GM10847 (cell line): ENCODE data around the gene CKAP4.

ENCODE experiments used
- POLR2A ChIP-seq: IDR thresholded peaks from 2 replicates; pipeline ENCODE4 v1.6.1; 2011; ENCODE audit not compliant: insufficient read length; ENCODE audit errors: extremely low read depth

The CKAP4 gene

DNA sequence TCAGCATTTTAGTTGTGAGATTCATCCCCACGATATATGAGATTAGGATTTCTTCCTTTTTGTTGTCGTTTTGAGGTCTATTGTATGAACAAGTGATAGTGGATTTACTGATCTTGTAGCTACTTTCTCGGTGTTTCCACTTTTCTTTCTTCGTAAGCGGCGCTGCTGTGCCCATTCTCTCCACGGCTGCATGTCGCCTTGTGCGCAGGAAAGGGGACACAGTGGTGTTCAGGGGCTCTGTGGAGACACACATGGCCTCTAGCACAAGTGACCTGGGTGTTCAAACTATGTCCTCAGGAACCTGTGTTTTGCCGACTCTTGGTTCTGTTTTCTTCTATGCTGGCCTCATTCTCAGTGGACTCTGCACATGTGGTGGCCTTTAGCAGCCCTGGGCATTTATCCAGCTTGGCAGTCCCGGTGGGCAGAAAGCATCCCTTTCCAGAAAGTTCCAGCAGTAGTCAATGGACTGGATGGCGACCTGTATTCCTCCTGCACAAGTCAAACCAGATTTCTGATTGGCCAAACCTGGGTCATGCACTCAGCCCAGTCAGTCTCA is 18.7 kb downstream of the CKAP4 start:
- no peak for TF ChIP-seq POLR2A

DNA sequence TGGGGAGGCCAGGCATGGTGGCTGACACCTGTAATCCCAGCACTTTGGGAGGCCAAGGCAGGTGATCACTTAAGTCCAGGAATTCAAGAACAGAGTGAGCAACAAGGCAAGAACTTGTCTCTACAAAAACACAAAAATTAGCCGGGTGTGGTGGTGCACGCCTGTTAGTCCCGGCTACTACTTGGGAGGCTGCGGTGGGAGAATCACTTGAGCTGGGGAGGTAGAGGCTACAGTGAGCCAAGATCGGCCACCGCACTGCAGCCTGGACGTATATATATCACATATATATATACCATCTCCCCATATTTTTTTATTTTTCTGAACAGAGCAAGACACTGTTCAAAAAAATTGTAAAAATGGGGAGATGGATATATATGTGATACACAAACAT is 19.5 kb downstream of the CKAP4 start:
- TF ChIP-seq POLR2A = no peak

DNA sequence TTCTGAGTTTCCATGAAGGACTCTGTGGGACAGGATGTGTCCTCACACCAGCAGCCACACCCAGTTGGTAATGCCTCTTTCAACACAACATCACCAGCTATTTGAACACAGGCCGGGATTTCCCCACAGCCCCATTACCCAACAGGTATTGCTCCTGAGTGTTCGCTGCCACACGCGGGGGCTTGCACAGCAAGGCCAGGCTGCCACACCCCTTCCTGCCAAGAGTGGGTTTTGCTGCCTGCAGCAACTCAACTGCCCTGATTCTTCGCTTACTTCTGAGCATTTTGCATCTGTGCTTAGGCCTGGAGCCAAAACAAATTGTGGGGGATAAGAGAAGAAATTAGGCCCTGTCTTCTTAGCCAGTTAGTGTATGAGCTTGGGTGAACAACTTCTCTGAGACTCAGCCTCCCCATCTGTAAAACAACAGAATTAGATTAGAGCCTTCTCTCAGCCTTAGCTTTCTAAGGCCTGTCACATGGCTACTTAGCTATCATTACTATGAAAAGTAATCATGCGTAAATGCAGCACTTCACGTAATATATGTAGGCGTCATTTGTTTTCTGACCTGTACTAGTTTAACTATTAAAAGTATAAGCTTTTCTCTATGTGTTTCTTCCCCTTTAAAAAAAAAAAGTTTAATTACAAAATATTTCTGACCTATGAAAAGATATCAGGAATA is 20.0 kb downstream of the CKAP4 start:
- no peak for TF ChIP-seq POLR2A

DNA sequence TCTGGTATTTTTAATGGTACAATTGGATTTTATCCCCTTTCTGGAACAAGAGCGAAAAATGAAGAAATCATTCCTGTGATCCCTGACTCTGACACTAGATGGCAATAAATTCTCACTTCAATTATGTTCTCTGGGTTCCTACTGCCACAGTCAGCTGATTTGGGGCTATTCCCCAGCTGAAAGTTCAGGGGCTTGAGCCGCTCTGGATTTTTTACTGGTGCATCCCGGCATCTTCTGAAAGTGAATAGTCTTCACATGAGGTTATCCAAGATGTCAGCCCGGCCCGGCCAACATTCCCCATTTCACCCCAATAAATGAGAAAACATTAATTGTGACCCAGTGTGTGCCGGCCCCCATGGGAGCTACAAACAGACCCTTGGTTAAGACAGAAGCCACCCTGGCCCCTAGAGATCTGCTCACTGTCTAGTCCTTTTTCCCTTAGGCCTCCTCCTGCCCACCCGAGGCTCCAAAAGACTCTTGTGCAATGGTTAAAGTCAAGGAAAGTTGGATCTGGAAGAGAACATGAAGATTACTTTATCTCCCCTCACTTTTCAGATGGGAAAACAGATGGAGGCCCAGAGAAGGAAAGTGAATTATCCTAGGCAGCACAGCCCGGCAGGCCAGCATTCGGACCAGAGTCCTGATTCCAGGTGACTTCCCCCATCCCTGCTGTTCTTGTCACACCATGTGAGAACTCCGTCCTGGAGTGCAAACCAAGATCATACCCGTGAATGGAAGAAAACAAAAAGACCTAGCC is 20.8 kb downstream of the CKAP4 start:
- TF ChIP-seq POLR2A = no peak

DNA sequence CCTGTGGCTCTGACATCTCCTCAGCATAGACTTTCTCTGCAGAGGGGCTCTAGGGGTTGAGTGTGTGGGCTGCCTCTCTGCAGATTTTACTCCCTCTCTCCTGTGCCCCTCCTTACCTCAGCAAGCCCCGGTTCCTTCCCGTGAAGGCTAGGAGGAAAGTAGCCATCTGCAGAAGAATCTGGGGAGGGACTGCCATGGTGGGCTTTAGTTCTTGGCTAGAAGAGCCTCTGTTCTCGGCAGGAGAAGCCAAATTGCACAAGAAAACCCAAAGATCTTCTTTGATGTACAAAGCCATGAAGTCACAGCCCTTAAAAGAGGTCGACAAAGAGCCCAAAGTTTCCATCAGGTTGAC is 23.5 kb downstream of the CKAP4 start:
- no peak for TF ChIP-seq POLR2A

DNA sequence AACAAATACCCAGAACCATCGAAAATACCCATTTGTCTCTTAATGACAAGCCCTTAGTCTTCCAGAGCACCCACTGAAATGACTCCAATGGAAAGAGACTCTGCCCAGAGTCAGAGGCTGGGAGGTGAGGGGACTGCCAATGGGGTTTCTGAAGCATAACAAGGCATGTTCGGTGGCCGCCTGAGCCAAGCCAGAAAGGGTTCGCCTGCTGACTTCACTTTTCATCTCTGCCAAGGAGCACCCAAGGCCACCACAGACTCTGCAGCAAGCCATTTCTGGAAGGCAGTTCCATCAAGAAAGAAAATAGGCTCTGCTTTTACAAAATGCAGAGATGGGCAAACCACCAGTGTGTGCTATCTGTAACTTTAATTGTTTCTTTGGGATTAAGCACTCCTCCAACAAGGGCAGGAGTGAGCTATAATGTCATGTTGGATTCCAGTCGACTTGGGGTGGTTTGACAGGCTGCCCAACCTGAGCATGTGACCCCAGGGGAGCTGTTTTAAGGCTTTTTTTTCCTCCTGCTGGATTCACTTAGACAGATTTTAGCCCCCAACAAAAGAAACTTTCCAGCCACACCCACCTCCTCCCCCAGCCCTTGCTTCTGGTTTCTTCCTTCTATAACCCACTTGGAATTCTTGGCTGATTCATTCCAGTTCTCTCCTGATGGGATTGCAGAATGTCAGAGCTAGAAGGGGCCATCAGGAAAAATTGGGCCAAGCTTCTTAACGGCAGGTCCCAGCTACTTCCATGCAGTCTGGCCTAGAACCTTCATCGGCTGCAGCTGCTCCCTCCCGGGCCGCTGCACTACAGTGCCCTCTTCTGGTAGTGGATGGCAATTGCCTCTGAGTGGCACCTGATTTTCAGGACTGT is 24.1 kb downstream of the CKAP4 start:
- TF ChIP-seq POLR2A = no peak

DNA sequence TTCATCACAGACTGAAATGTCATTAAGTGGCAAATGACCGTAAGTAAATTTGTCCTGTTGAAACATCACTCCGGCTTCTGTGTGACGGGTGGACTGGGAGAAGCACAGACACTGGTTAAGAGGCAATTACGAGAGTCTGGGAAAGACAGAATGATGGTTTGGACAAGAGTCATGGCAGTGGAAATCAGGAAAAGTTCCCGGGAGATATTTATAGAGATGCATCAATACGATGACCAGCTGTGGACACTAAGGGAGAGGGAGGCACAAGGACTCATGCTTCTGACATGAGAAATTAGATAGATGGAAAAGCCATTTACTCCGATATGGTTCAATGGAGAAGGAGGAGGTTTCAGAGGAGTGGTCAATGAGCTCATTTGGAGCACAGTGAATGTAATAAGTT is 27.3 kb downstream of the CKAP4 start:
- no peak for TF ChIP-seq POLR2A

DNA sequence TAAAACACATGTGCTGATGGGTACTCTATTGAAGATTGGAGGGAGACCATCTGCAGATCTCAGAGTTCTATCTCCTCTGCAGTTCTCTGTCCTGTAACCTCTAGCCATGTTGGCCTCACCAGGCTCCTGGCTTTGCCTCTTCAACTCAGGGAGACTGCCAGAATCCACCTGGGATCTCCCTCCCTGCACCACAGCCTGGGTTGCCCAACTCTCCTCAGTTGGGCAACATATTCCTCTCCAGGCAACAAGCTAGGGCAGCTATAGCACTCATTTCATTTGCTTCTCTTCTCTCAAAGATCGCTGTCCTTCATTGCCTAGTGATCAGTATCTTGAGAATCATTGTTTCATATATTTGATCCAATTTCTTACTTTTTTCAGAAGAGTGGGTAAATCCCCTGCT is 28.8 kb downstream of the CKAP4 start:
- no peak for TF ChIP-seq POLR2A

DNA sequence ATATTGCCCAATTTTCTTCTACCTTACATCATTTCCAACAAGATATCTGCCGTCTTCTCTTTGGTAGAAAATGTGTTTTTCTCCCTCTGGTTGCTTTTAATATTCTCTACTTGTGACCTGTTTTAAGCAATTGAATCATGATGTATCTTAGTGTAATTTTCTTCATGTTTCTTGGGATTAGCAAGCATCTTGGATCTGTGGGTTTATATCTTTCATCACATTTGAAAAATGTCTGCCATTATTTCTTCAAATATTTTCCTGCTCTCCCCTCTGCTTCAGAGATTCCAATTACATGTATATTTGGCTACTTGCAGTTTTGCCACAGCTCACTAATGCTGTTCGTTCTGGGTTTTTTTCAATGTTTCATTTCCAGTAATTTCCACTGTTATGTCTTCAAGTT is 30.1 kb downstream of the CKAP4 start:
- TF ChIP-seq POLR2A = no peak

DNA sequence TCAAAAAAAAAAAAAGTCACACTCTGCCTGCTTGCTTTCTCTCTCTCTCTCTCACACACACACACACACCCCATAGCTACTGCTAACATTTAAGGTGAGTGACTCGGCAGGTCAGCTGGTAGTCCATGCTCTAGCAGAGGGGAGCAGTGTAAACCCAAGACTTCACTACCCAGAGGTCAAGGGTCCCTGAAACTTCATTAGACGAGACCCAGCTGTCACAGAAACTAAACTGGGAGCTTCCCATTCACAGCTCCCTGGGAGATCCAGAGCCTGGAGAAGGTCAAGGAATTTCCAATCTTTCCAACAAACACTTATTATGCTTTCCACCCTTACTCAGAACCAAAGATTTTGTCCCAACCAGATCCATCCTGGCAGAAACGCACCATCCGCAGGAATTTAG is 33.2 kb downstream of the CKAP4 start:
- no peak for TF ChIP-seq POLR2A

DNA sequence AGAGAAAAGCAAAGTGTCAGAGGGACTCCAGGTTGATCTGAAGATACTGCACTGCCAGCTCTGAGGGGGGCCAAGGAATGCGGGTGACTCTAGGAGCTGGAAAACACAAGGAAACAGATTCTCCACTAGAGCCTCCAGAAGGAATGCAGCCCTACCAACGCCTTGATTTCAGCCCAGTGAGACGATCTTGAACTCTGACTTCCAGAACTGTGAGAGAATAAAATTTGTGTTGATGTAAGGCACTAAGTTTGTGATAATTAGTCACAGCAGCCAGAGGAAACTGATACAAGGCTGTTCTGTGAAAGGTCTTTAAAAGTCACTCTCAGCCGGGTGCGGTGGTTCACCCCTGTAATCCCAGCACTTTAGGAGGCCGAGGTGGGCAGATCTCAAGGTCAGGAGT is 34.2 kb downstream of the CKAP4 start:
- TF ChIP-seq POLR2A = no peak

DNA sequence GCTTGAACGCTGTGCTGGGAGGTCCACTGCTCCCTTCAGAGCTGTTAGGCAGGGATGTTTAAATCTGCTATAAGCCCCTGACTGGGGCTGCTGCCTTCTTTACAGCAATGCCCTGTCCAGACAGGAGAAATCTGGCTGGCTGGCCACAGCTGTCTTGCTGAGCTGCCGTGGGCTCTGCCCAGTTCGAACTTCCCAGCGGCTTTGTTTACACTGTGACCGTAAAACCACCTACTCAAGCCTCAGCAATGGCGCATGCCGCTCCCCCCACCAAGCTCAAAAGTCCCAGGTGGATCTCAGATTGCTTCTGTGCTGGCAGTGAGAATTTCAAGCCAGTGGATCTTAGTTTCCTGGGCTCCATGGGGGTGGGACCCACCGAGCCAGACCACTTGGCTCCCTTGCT is 35.8 kb downstream of the CKAP4 start:
- no peak for TF ChIP-seq POLR2A

DNA sequence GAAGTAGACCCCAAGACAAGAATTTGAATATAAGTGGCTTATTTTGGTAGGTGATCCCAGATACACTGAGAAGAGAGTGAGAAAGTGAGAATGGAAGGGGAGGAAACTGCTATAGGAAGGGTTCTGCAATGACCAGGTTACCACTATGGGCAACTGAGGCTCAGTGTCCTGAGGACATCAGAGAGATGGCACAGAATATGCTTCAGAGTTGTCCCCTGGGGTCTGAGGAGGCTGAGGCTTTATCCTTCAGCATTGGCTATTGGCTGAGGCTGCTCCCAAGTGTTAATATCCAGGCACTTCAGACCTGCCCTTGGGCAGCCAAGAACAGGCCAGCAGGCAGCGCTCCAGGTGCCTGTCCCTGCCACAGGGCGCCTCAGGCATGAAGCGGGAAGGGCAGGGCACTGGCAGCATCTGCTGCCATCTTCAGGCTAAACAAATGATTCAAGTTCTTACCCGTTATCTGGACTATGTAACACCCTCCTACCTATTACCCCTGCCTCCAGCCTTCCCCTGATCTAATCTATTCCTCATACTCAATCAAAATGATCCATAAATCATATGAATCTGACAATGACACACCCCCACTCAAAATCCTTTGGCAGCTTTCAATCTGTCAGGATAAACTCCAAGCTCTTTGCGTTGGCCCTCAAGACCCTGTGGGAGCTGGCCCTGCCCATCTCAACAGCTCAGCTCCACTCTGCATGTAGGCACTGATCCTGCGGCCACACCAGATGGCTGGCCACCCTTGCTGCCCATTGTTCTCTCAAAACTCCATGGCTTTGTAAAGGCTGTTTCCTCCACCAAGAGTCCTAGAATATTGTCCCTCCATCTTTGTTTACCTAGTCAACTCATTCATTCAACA is 42.4 kb downstream of the CKAP4 start:
- no peak for TF ChIP-seq POLR2A

DNA sequence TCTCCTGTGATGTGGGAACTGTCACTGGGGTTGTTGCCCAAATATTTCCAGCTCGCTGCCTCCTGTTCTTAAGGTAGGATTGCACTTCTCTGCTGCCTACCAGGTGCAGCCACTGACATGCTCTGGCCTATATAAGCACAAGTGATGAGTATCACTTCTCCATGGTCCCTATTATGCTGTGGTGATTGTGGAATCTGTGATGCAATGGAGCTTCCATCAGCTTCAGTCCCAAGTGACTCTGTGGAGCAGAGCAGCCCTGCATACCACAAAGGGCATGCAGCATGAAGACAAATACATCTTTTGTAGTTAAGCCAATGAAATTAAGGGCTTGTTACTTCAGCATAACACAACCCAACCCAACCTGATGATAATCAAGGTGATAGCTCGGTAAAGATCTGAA is 43.5 kb downstream of the CKAP4 start:
- no peak for TF ChIP-seq POLR2A
